K562 (cell line): ENCODE measurements around the gene TMBIM4. TPM values are rescaled to one million over a fixed set of nuclear protein-coding genes. Genes with fewer than 3 reads are reported as not detected.
"Not testable (repeated sequence)": the region's sequence is repeated elsewhere in the genome, so short reads cannot be mapped to it uniquely, and the experiment has no call there.

Experiments
- ATAC-seq: fragments of 200-7000 bp; cut with Tn5 transposase; 3 replicates; pipeline ENCODE4 v1.9.1; 2020; ENCODE audit warnings: moderate library complexity
- BruUV-seq: library from RNA; stranded (reverse); fragments of 400-500 nt; replicated peaks from 2 replicates; lab custom pipeline; 2021; lab: Mats Ljungman, UMichigan
- CTCF ChIA-PET: fragments of 300-600 bp; formaldehyde crosslinking; extraction: SDS; loops from one replicate; lab custom pipeline; 2021; ENCODE audit warnings: low intra/inter-chr PET ratio; lab: Yijun Ruan, JAX
- POLR2A ChIA-PET: fragments of 300-600, 350-650 bp; sonication (Branson Sonifier 250); formaldehyde crosslinking; extraction: SDS; loops from one replicate; lab custom pipeline; 2021; ENCODE audit warnings: antibody characterized with exemption, inconsistent platforms; lab: Yijun Ruan, JAX
- DNase-seq, 4 experiments: peaks; one replicate each; pipeline versions ENCODE4 v3.0.0 to v3.0.0-alpha.2; 2011 to 2018; ENCODE audit warnings: low spot score in 3 of 4, mixed read lengths in 3 of 4; ENCODE audit errors: extremely low read depth in 1 of 4
- FAIRE-seq: peaks from 2 replicates; lab custom pipeline; 2011; peaks lifted over from hg19 to GRCh38; lab: Jason Lieb, UNC
- H2AFZ ChIP-seq: 2 replicates; pipeline ENCODE4 v1.6.0; 2011; ENCODE audit warnings: low read depth, low read length, control low read depth, inconsistent platforms
- H3K27ac ChIP-seq: fragments of 200-600 bp; 3 replicates; pipeline ENCODE4 v1.8.0; 2011; ENCODE audit warnings: low read depth, mild to moderate bottlenecking, control low read depth, inconsistent platforms, low read length, moderate library complexity, mixed read lengths; ENCODE audit errors: extremely low read depth
- H3K27me3 ChIP-seq, 2 experiments: fragments of 300-600 bp in 1 of 2; 2 replicates in 1 of 2; 3 replicates in 1 of 2; pipeline versions ENCODE4 v1.6.0 to v1.8.0; 2011; ENCODE audit warnings: inconsistent platforms in 2 of 2, low read length in 2 of 2, mild to moderate bottlenecking in 1 of 2, mixed read lengths in 1 of 2, moderate library complexity in 1 of 2; ENCODE audit not compliant: control insufficient read depth in 2 of 2, insufficient read depth in 2 of 2
- H3K36me3 ChIP-seq: fragments of 300-600 bp; 3 replicates; pipeline ENCODE4 v1.8.0; 2011; ENCODE audit warnings: mild to moderate bottlenecking, low read length, inconsistent platforms; ENCODE audit not compliant: control insufficient read depth, insufficient read depth
- H3K4me1 ChIP-seq, 2 experiments: fragments of 200-600 bp in 1 of 2; replicated peaks in 1 of 2; 2 replicates in 1 of 2; 3 replicates in 1 of 2; pipeline versions ENCODE4 v1.5.1 to v1.8.0; 2011; ENCODE audit warnings: inconsistent platforms in 2 of 2, low read length in 2 of 2, mild to moderate bottlenecking in 1 of 2, mixed read lengths in 1 of 2, moderate library complexity in 1 of 2; ENCODE audit not compliant: control insufficient read depth in 2 of 2, insufficient read depth in 2 of 2
- H3K4me2 ChIP-seq: 2 replicates; pipeline ENCODE4 v1.6.1; 2011; ENCODE audit warnings: low read length, control low read depth, inconsistent platforms, mixed read lengths; ENCODE audit not compliant: insufficient read depth
- H3K4me3 ChIP-seq: fragments of 200-600 bp; sonication (generic), shearing (Covaris generic); 2 replicates; pipeline ENCODE4 v1.5.1; 2016; ENCODE audit warnings: control low read depth, inconsistent platforms
- H3K79me2 ChIP-seq: fragments of 200-600 bp; 3 replicates; pipeline ENCODE4 v1.8.0; 2011; ENCODE audit warnings: low read length, inconsistent platforms; ENCODE audit not compliant: control insufficient read depth, insufficient read depth
- H3K9ac ChIP-seq, 2 experiments: 2 replicates each; pipeline versions ENCODE4 v1.6.0 to v1.6.1; 2011; ENCODE audit warnings: low read depth in 2 of 2, low read length in 2 of 2, control low read depth in 1 of 2, inconsistent platforms in 1 of 2, mild to moderate bottlenecking in 1 of 2, mixed read lengths in 1 of 2; ENCODE audit not compliant: insufficient read depth in 1 of 2
- H3K9me1 ChIP-seq: one replicate; pipeline ENCODE4 v1.6.0; 2011; ENCODE audit warnings: inconsistent platforms, mild to moderate bottlenecking, low read length, moderate library complexity; ENCODE audit not compliant: control insufficient read depth, insufficient read depth
- H3K9me3 ChIP-seq: replicated peaks from 2 replicates; pipeline ENCODE4 v1.5.1; 2011; ENCODE audit warnings: low read depth, low read length, inconsistent platforms; ENCODE audit not compliant: control insufficient read depth, insufficient read depth
- H4K20me1 ChIP-seq: replicated peaks from 2 replicates; pipeline ENCODE4 v1.6.1; 2011; ENCODE audit warnings: low read length, inconsistent platforms, mixed read lengths; ENCODE audit not compliant: control insufficient read depth, insufficient read depth
- ARID2 ChIP-seq: fragments of 450-650 bp; IDR thresholded peaks from 2 replicates; pipeline ENCODE4 v1.6.1; 2017; ENCODE audit warnings: antibody characterized with exemption, mild to moderate bottlenecking
- CSDE1 ChIP-seq, 2 experiments: fragments of 450-650 bp; IDR thresholded peaks; 2 replicates each; pipeline ENCODE4 v1.6.1; 2016; ENCODE audit warnings: mild to moderate bottlenecking in 1 of 2
- KHSRP ChIP-seq: fragments of 450-650 bp; IDR thresholded peaks from 2 replicates; pipeline ENCODE4 v1.6.1; 2017
- KLF1 ChIP-seq: fragments of 450-650 bp; IDR thresholded peaks from 2 replicates; pipeline ENCODE4 v1.6.1; 2016; ENCODE audit warnings: missing genetic modification characterization, missing compliant biosample characterization
- MAFK ChIP-seq: IDR thresholded peaks from 2 replicates; pipeline ENCODE4 v1.6.1; 2011; ENCODE audit warnings: low read length, improper control_type of control experiment
- MEF2A ChIP-seq: IDR thresholded peaks from 2 replicates; pipeline ENCODE4 v1.6.1; 2011; ENCODE audit warnings: low read depth, mild to moderate bottlenecking, low read length, moderate library complexity; ENCODE audit not compliant: control insufficient read depth
- MEF2D ChIP-seq: conservative IDR thresholded peaks from 2 replicates; pipeline ENCODE4 v1.6.1; 2016; ENCODE audit warnings: low read depth, missing genetic modification characterization, missing compliant biosample characterization
- MEIS2 ChIP-seq: fragments of 450-650 bp; IDR thresholded peaks from 2 replicates; pipeline ENCODE4 v1.6.1; 2014; ENCODE audit warnings: mild to moderate bottlenecking; ENCODE audit not compliant: partially characterized antibody
- NBN ChIP-seq: fragments of 450-650 bp; IDR thresholded peaks from 2 replicates; pipeline ENCODE4 v1.6.1; 2016; ENCODE audit warnings: low read depth, mild to moderate bottlenecking
- NR1H2 ChIP-seq: sonication (generic); formaldehyde crosslinking; IDR thresholded peaks from 2 replicates; pipeline ENCODE4 v1.4.0; 2020; ENCODE audit warnings: mild to moderate bottlenecking, missing genetic modification reagents
- PCBP2 ChIP-seq: fragments of 200-400 bp; formaldehyde crosslinking; IDR thresholded peaks from 2 replicates; pipeline ENCODE4 v1.6.1; 2018; ENCODE audit warnings: low read length, low read depth, mild to moderate bottlenecking, moderate library complexity; ENCODE audit not compliant: poor library complexity, severe bottlenecking
- PHB2 ChIP-seq: fragments of 450-650 bp; IDR thresholded peaks from 2 replicates; pipeline ENCODE4 v1.6.1; 2017; ENCODE audit warnings: low read depth
- SIRT6 ChIP-seq: IDR thresholded peaks from one replicate; pipeline ENCODE4 v1.6.1; 2012; ENCODE audit warnings: low read depth, mild to moderate bottlenecking, control low read depth, inconsistent platforms, low read length, moderate library complexity
- SRSF3 ChIP-seq: fragments of 200-400 bp; formaldehyde crosslinking; IDR thresholded peaks from 2 replicates; pipeline ENCODE4 v1.6.1; 2016; ENCODE audit warnings: mild to moderate bottlenecking, low read length, moderate library complexity; ENCODE audit not compliant: insufficient read depth
- STAT5A ChIP-seq: IDR thresholded peaks from 2 replicates; pipeline ENCODE4 v1.6.1; 2012; ENCODE audit warnings: low read length, inconsistent platforms, borderline replicate concordance
- ZFP1 ChIP-seq: fragments of 450-650 bp; formaldehyde crosslinking; IDR thresholded peaks from 2 replicates; pipeline ENCODE4 v1.4.0; 2020; ENCODE audit warnings: mild to moderate bottlenecking, mixed read lengths
- ZNF184 ChIP-seq: sonication (generic); formaldehyde crosslinking; IDR thresholded peaks from 2 replicates; pipeline ENCODE4 v1.5.0; 2020; ENCODE audit warnings: missing genetic modification reagents
- ZNF408 ChIP-seq: fragments of 250-450 bp; sonication (Bioruptor Pico); IDR thresholded peaks from 2 replicates; pipeline ENCODE4 v1.4.0; 2020; ENCODE audit warnings: low read depth, mild to moderate bottlenecking, moderate library complexity
- WGBS: fragments of 100-300 bp; shearing (Covaris generic); methylation state at CpG from one replicate; pipeline ENCODE4 v1.1.6; 2016; ENCODE audit warnings: low coverage, mixed read lengths; ENCODE audit not compliant: insufficient coverage; ENCODE audit errors: missing lambda C conversion rate; 5-methylcytosine and 5-hydroxymethylcytosine counted together
- in situ Hi-C: fragments of 300-500 bp; cut with MboI; formaldehyde crosslinking; loops from 4 replicates; pipeline ENCODE4 v1.15.0; 2018; ENCODE audit warnings: inconsistent platforms, mixed read lengths
- intact Hi-C: fragments of 100-400 bp; cut with micrococcal nuclease; formaldehyde crosslinking; loops from 2 replicates; pipeline ENCODE4 v1.14.2; 2022
- polyA plus RNA-seq, 8 experiments: library from polyadenylated mRNA; depleted of rRNA in 4 of 8; stranded (reverse) in 5 of 8; unstranded in 3 of 8; fragments of >200 nt; fragmentation: Nextera tagmentation in 2 of 8; fragmentation: Illumina TruSeq in 1 of 8; extraction: Ambion mirVana in 2 of 8; extraction: Trizol in 1 of 8; gene quantifications; 2 replicates each; pipeline versions ENCODE4 v1.2.1 to v1.2.3, GENCODE V29; 2011 to 2014; ENCODE audit warnings: inconsistent platforms in 1 of 8, missing spikeins in 1 of 8
- total RNA-seq, 7 experiments: library from RNA; depleted of rRNA in 6 of 7; stranded (reverse); fragments of >200 nt in 6 of 7; fragmentation: Illumina TruSeq in 2 of 7; extraction: Trizol in 2 of 7; gene quantifications; 2 replicates each; pipeline versions ENCODE4 v1.2.1 to v1.2.3, GENCODE V29; 2011 to 2021; ENCODE audit warnings: low replicate concordance in 1 of 7
- TF ChIP-seq, protein P1 (sequence below): IDR thresholded peaks from 3 replicates; pipeline ENCODE4 v1.6.1; 2011; ENCODE audit warnings: borderline replicate concordance, mild to moderate bottlenecking; ENCODE audit not compliant: insufficient read length, insufficient read depth

TMBIM4 gene
- total and polyA plus RNA-seq, 9 of the 15 experiments (the other 6 are each of a cell fraction or from before 2014, with no cell fraction given) = 18.6 to 272 (median 50.0) TPM

DNA sequence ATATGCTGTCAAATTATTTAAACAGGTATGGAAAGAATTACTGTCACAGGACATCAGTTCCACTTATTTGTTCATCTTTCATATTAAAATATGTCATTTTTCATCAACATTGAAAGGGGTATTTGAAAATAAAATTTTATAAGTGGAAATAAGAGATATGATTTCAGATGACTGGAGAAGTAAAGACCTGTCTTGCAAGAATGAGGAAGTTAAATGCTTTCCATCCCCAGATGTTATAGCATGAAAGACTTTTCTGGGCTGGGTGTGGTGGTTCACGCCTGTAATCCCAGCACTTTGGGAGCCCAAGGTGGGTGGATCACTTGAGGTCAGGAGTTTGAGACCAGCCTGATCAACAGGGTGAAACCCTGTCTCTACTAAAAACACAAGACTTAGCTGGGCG, 41.8 kb upstream of the TMBIM4 start:
- H3K9ac ChIP-seq, H3K79me2 ChIP-seq, BruUV-seq, DNase-seq, CTCF ChIA-PET, POLR2A ChIA-PET, H2AFZ ChIP-seq, H4K20me1 ChIP-seq, H3K9me1 ChIP-seq, H3K4me1 ChIP-seq, in situ Hi-C loops, H3K9me3 ChIP-seq, intact Hi-C loops, H3K27me3 ChIP-seq, H3K4me3 ChIP-seq, FAIRE-seq, H3K36me3 ChIP-seq, ATAC-seq, H3K27ac ChIP-seq, H3K4me2 ChIP-seq: not testable (repeated sequence)
- WGBS = 7% methylated on average over 2 of the region's 2 CpGs
- peak; percentile 75; the same call in 1 of the 2 replicates for TF ChIP-seq ZFP1 (CRISPR knock-in tag)

DNA sequence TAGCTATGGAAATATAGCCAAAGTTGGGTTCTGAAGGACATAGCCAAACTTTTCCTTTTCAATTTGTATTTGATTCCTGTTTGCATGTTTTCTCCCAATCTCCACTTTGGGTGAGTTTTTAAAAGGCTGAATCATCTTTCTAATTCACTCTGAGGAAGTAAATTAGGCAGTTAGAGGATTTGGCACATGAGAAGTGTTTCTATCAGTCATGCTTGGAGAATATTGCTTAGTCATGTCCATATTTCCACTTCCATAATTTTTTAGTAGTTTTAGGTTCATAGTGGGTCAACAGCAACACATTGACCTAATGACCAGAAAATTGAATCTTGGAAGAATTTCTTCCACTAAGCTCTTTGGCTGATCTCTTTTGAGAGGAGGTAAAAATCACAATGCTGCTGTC, 41.0 kb upstream of the TMBIM4 start:
- Histone ChIP-seq H3K79me2 (no peaks in the 10 kb centered on the region), H2AFZ (peak overlapping the region; percentile 18; the same call in 1 of the 2 replicates), H3K9ac (no peak overlapping the region), H3K9me1 (no peaks in the 10 kb centered on the region), H3K4me2 (no peak overlapping the region), H3K9me3 (no peaks in the 10 kb centered on the region), H3K36me3 (no peaks in the 10 kb centered on the region), H3K4me3 (no peak overlapping the region), H3K4me1 (no peaks in the 10 kb centered on the region; a peak in 1 of 5 replicates), H3K27ac (peak overlapping the region; percentile 39; the same call in 1 of the 3 replicates), H4K20me1 (no peaks in the 10 kb centered on the region), H3K27me3 (peaks cover 0 to 2% of the 10 kb centered on the region in 2 experiments; a peak in 1 of 5 replicates)
- in situ Hi-C loops (no loop called here), intact Hi-C loops (no loop called here)
- POLR2A ChIA-PET = no interaction called here
- BruUV-seq = no TSS peak
- CTCF ChIA-PET = no interaction called here
- DNase-seq (no peak), FAIRE-seq (no peak), ATAC-seq (no peak)
- TF ChIP-seq SRSF3 (no peak), NR1H2 (no peak), ARID2 (no peak), PCBP2 (no peak), KLF1 (tag) (no peak), ZNF184 (CRISPR knock-in tag) (no peak), MEIS2 (peak; percentile 43), STAT5A (no peak), MEF2D (no peak), MEF2A (no peak), CSDE1 (IDR thresholded peaks at IDR 0.05) (no peak), NBN (no peak), ZNF408 (CRISPR knock-in tag) (no peak), KHSRP (no peak), PHB2 (no peak), SIRT6 (no peak), MAFK (peak; percentile 71; the same call in 1 of the 2 replicates)
- TF ChIP-seq, protein P1, sequence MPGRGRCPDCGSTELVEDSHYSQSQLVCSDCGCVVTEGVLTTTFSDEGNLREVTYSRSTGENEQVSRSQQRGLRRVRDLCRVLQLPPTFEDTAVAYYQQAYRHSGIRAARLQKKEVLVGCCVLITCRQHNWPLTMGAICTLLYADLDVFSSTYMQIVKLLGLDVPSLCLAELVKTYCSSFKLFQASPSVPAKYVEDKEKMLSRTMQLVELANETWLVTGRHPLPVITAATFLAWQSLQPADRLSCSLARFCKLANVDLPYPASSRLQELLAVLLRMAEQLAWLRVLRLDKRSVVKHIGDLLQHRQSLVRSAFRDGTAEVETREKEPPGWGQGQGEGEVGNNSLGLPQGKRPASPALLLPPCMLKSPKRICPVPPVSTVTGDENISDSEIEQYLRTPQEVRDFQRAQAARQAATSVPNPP = no peak
